Suppressor macrophage (primary cell): ENCODE results near the gene ZNF678.
"Not testable (repeated sequence)": the region's sequence is repeated elsewhere in the genome, so short reads cannot be mapped to it uniquely, and the experiment has no call there.

Source experiments
- DNase-seq, 4 experiments: peaks; one replicate each; pipeline ENCODE4 v3.0.0-alpha.2; 2020 to 2022

Gene ZNF678

DNA sequence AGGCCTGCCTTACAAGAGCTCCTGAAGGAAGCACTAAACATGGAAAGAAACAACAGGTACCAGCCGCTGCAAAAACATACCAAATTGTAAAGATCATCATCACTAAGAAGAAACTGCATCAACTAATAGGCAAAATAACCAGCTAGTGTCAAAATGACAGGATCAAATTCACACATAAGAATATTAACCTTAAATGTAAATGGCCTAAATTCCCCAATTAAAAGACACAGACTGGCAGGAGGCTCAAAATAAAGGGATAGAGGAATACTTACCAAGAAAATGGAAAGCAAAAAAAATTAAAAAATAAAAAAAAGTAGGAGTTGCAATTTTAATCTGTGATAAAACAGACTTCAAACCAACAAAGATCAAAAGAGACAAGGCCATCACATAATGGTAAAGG is 11.5 kb upstream of the ZNF678 start:
- DNase-seq, result not testable (repeated sequence)

DNA sequence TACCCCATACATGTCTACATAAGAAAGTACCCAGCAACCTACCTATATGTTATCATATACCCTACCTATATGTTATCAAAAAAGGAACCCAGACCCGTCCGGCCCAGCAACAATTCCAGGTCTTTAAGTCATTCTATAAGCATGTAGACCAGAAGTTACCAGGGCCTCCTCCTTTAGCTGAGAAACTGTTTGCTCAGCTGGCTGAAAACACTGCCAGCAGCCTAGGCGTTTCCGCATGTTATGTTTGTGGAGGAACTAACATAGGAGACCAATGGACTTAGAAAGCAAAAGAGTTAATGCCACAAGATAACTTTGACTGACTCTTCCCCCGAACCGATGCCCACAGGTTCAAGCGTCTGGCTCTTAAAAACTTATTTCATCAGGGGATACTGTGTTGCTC is 7.1 kb upstream of the ZNF678 start:
- DNase-seq, result no peak

DNA sequence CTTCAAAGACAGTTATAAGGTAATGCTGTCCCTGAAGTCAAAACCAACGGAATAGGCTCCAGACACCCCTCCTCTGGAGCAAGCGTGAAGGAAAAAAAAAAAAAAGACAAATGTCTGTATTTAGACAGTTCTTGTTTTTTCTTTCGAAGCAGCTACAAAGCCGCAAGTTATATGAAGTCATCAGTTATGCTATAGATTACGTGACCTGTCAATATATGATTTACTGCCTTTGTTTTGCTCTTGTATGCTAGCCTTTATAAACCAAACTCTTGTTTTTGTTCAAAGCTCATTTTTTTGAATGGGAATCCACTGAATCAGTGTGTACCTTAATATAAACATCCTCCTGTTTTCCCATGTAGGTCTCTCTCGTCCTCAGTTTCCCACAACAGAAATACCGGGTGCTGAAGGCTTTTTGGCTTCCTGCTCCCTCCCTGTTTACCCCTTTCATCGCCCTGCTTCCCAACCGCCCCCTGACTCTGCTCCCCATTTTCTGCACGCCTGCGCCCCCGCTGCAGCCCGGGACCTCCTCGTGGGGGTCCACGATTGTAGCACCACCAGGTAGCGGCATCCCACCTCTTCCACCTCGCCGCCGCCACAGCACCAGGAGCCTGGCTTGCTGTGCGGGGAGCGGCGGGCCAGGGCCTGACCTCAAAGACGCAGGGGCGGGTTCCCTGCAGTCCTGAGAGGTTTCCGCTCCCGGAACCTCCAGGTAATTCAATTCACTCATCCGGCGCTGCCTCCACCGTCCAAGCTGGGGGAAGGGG is 5.2 kb upstream of the ZNF678 start:
- no peak for DNase-seq

DNA sequence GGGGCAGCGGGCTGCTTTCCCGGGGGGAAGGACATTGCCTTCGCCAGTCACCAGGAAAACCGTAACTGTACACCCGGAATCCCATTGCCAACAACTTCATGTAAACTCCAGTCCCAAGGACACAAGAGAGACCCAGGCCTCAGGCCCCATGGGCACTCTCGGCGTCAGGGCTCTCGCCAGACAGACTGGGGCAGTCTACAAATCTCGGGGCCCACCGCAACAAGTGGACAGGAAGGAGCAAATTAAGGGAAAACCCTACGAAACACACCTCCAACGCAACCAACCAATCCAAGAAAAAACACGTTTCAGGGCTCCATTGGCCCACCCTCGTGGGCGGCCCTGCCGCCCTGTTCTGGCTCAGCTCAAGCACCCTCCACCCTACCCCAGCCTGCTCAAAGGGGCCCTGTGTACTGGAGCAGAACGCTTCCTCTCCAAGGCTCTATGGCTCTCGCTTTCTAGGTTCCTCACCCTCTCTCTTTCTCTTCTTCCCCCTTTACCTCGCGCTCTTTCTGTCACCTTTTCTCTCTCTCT is 4.6 kb upstream of the ZNF678 start:
- DNase-seq, result no peak

DNA sequence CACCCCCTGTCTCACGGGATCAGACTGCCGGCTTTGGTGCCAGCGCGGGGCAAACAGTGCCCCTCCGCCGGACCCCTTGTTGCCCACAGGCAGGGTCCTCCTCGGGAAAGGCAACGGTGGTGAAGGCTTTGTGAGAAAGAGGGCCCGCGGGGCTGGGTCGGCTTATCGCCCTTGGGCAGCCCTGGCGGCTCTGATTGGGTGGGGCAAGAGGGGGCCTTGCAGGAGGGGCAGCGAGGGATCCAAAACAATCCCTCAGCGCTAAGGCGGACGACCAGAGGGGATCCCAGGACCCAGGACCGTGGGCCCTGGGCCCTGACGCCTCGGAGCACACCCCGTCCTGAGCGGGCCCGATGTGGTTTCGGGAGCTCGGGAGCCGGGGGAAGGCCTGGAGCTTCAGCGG is 3.9 kb upstream of the ZNF678 start:
- DNase-seq, result no peak

DNA sequence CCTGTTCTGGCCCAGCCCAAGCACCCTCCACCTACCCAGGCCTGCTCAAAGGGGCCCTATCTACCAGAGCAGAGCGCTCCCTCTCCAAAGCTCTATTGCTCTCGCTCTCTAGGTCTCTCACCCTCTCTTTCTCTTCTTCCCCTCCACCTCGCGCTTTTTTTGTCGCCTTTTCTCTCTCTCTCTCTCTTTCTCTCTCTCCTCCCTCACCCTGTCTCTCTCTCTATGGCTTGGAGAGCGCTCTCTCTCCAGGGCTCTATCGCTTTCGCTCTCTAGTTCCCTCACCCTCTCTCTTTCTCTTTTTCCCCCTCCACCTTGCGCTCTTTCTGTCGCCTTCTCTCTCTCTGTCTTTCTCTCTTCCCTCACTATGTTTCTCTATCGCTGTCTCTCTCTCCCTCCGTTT is 3.4 kb upstream of the ZNF678 start:
- DNase-seq, result no peak

DNA sequence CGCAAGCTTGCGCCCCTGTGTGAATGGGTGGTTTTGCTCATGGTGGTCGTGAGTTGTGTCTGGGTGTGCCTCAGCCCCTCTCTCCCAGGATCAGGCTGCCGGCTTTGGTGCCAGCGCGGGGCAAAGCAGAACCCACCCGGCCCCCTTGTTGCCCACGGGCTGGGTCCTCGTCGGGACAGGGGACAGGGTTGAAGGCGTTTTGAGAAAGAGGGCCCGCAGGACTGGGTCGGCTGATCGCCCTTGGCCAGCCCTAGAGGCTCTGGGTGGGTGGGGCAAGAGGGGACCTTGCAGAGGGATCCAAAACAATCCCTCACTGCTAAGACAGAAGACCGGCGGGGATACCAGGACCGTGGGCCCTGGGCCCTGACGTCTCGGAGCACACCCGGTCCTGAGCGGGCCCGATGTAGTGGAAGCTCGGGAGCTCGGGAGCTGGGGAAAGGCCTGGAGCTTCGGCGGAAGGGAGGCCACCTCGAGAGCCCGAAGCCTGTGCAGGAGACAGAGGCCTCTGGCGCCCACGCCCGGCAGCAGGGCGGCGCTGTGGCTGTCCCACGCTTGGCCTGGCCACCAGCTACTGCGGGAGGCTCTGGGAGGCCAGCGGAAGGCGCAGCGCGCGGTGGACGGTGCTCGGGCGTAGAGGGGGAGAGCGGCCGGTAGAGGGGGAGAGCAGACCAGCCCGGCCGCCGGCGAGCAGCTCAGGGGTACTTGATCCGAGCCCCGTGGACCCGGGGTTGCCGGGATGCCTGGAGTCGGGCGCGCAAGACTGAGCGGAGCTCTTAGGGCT is 2.8 kb upstream of the ZNF678 start:
- peak in 2 of 4 experiments; percentile 4 to 12 for DNase-seq

DNA sequence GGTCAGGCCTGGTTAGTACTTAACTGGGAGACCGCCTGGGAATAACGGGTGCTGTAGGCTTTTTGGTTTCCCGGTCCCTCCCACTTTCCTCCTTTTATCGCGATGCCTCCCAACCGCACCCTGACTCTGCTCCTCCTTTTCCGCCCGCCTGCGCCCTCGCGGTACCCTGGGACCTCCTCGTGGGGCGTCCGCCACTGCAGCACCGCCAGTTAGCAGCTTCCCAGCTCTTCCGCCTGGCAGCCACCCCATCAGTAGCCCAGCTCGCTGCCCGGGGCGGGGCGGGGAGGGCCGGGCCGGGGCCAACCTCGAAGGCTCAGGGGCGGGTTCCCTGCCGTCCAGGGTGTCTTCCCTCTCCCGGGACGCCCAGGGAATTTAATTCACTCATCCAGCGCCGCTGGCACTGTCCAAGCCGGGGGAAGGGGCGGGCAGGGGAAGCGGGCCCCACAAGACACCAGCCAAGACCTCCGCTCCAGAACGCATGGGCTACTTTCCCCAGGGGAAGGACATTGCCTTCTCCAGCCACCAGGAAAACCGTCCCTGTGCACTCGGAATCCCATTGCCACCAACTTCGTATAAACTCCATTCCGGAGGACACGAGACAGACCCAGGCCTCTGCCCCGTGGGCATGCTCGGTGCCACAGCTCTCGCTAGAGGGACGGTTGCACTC is 2.0 kb upstream of the ZNF678 start:
- no peak for DNase-seq

DNA sequence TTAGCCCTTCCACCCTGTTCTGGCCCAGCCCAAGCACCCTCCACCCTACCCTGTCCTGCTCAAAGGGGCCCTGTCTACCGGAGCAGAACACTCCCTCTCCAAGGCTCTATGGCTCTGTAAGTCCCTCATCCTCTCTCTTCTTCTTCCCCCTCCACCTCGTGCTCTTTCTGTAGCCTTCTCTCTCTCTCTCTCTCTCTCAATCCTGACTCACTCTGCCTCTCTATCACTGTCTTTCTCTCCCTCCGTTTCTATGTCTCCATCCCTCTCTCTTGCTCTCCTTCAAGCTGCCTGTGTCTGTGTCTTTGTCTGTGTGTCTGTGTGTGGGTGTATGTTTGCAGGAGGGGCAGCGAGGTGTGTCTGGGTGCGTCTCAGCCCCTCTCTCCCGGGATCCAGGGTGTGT is 1.3 kb upstream of the ZNF678 start:
- no peak for DNase-seq

DNA sequence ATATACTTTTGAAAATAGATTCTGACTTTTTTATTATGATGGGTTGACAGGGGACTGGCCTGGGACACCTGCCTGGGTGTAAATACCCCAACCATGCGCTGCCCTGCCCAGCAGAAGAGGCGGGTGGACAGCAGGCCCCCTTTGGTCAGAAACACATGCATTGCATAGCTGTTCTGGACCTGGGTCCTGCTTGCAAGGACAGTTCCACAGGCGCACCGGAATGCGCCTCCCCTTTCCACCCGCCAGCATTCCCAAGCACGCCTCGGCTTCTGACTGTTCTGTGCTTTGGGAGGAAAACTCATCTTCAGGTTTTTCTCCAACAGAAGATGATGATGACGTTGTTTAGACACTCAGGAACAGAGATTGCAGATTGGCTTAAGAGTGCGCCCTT is 428 bp upstream of the ZNF678 start:
- no peak for DNase-seq

DNA sequence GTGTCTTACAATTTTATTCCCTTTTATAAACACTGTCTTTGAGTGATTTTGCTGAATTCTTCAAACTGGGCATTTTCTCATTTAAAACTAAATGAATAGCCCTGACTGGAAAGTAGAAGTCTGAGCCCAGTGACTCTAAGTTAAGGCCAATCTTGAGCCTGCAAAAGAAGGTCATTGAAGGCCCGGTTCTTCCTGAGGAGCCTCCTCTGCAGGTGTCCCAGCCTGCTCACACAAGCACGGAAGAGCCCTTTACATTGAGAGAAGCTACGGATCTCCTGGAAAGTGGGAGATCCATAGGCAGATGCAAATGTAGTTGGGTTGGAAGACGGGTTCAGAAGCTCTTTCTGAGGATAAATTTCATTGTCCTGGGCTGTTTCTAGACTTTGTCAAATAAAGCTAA is 3.9 kb downstream of the ZNF678 start:
- DNase-seq, result no peak

DNA sequence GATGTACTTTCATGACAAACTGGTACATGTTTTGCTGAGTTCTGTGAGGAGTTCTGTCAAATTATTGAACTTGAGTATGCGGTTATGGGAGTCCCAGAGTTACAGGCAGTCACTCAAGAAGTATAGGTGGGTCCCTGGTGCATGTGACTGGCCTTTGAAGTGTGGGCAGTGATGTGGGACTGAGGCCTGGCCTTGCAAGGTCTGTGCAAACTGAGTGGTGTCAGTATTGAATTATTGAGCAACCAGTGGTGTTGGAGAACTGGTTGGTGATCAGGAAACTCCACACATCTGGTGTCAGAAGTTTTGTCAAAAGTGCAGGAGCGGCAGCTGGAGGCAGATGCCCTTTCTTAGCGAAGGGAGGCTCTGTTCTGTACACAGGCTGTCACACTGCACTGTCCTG is 5.2 kb downstream of the ZNF678 start:
- peak in 1 of 4 experiments; percentile 4 for DNase-seq

DNA sequence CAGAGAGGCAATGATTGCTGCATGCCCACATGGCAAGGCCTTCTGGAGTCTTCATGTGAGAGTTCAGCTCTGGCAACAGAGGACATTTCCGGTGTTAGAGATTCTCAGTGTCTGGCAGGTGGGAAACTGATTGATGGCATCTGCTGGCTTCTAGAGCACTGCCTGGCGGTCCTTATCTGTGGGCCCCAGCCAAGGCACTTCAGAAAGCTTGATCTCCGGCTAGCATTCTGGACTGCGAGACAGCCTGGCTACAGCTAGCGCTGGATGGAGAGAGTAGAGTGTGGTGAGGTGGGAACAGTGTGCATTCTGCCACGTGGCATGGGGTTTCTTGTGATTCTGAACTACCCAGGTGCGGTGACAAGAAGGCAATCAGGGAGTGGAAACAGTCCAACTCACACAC is 9.4 kb downstream of the ZNF678 start:
- DNase-seq, result no peak

DNA sequence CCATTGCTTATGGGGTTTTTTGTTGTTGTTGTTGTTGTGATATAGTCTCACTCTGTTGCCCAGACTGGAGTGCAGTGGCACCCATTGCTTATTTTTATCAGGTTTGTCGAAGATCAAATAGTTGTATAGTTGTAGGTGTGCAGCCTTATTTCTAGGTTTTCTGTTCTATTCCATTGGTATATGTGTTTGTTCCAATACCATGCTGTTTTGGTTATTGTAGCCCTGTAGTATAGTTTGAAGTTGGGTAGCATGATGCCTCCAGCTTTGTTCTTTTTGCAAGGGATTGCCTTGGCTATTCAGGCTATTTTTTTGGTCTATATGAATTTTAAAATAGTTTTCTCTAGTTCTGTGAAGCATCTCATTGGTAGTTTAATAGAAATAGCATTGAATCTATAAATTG is 11.6 kb downstream of the ZNF678 start:
- no peak for DNase-seq

DNA sequence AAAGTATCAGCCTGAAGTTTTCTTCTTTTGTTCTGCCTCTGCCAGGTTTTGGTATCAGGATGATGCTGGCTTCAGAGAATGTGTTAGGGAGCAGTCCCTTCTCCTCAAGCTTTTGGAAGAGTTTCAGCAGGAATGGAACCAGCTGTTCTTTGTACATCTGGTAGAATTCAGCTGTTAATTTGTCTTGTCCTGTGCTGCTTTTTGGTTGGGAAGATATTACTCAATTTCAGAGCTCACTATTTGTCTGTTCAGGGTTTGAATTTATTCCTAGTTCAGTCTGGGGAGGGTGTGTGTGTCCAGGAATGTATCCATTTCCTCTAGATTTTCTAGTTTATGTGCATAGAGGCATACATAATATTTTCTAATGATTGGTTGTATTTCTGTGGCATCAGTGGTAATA is 12.8 kb downstream of the ZNF678 start:
- no peak for DNase-seq

DNA sequence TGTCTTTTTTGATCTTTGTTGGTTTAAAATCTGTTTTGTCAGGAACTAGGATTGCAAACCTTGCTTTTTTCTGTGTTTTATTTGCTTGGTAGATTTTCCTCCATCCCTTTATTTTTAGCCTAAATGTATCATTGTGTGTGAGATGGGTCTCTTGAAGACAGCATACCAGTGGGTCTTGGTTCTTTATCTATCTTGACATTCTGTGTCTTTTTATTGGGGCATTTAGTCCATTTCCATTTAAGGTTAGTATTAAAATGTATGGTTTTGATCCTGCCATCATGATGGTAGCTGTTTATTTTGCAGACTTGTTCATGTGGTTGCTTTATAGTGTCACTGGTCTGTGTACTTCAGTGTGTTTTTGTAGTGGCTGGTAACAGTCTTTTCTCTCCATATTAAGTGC is 14.1 kb downstream of the ZNF678 start:
- DNase-seq, result no peak

DNA sequence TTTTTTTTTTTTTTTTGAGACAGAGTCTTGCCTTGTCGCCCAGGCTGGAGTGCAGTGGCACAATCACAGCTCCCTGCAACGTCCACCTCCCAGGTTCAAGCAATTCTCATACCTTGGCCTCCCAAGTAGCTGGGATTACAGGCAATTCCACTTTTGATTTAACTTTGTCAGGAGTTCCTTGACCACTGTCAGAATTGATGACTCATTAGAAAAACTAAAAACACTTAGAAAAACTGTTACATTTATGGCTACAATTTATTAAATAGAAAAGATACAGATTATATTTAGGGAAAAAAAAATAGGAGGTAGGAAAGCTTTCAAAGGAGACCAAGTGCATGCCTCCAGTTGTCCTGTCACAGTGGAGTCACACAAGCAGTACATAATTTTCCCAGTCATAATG is 20.0 kb downstream of the ZNF678 start:
- no peak for DNase-seq

DNA sequence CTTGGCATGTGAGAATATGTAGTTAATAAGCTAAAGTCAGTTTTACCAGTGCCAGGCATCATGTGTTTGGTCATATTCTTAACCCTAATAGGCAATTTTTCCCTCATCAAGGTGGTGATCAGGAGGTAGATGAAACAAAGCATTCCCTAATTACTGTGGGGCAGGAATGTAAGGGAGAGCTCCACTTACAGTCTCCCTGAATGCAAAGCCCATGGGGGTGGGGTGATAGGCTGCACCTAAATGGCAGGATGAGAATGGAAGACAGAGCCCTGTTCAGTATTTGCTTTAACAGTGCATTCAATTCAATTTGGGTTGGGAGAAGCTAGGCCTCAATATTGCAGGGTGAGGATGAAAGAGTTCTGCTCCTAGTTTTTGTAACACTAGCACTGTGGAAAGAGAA is 23.4 kb downstream of the ZNF678 start:
- no peak for DNase-seq

DNA sequence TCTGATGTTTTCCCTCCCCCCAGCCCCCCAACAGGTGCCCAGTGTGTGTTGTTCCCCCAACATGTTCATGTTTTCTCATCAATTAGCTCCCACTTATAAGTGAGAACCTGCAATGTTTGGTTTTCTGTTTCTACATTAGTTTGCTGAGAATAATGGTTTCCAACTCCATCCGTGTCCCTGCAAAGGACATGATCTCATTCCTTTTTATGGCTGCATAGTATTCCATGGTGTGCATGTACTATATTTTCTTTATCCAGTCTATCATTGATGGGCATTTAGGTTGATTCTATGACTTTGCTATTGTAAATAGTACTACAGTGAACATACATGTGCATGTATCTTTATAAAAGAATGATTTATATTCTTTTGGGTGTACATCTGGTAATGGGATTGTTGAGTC is 24.6 kb downstream of the ZNF678 start:
- DNase-seq, result no peak

DNA sequence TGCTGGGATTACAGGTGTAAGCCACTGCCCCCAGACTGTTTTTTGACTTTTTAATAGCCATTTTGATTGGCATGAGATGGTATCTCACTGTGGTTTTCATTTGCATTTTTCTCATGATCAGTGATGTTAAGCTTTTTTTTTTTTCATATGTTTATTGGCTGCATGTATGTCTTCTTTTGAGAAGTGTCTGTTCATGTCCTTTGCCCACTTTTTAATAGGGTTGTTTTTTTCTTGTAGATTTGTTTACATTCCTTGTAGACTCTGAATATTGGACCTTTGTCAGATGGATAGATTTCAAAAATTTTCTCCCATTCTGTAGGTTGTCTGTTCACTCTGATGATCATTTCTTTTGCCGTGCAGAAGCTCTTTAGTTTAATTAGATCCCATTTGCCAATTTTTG is 25.4 kb downstream of the ZNF678 start:
- not testable (repeated sequence) for DNase-seq

DNA sequence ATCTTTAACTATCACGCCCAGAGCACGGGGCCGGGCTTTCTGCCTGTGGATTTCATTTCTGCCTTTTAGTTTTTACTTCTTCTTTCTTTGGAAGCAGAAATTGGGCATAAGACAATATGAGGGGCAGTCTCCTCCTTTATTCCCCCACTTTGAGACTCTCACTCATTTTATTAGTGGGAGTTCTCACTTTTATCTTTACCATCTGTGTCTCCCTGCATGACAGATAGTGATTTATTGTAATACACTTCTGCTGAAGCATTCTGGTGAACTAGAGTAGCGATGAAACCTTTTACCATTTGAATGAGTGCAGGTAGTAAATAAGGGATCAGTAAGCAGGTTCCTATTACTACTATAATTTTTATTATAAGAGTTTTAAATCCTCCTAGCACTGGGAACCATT is 26.4 kb downstream of the ZNF678 start:
- not testable (repeated sequence) for DNase-seq

DNA sequence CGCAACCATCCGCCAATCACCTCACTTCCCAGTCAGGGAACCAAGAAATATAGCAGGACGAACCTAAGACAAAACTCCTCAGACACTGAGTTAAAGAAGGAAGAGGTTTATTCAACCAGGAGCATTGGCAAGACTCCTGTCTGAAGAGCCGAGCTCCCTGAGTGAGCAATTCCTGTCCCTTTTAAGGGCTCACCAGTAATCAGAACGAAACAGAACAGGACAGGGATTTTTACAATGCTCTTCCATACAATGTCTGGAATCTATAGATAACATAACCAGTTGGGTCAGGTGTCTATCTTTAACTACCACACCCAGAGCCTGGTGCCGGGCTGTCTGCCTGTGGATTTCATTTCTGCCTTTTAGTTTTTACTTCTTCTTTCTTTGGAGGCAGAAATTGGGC is 32.9 kb downstream of the ZNF678 start:
- not testable (repeated sequence) for DNase-seq

DNA sequence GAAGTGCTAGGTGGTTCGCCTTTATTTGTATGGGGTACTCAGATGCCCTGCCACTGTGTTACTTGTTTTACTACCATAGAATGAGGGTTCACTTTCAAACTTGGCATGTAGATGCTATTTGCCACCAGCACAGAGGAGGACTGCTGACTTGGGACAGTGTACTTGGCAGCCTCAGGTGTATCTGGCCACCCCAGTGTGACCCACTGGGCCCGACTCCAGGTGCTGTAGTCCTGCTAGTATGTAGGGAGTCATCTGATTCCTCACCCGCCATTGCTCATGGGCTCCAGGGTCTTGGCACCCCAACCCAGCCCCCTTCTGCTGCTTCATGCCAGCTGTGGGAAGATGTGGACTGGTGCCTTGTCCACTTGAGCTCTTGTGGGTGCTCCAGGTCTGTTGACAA is 40.0 kb downstream of the ZNF678 start:
- no peak for DNase-seq

DNA sequence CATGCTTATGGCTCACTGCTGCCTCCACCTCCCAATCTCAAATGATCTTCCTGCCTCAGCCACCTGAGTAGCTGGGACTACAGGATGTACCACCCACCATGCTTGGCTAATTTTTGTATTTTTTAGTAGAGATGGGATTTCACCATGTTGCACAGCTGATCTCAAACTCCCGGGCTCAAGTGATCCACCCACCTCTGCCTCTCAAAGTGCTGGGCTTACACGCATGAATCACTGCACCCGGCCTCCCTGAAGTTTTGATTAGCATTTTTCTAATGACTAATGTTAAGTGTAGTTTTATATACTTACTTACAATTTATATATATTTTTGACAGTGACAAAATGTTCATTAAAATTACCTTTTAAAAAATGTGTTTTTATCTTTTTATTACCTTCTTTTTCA is 41.1 kb downstream of the ZNF678 start:
- no peak for DNase-seq
